Right renal pelvis (tissue), 4 donors: ENCODE data around the gene UBE2D2. TPM values are rescaled to one million over a fixed set of nuclear protein-coding genes. Genes with fewer than 3 reads are reported as not detected.
A peak's percentile ranks its signal among the peaks of the same experiment; 100 is the strongest.
"Not testable (repeated sequence)": the region's sequence is repeated elsewhere in the genome, so short reads cannot be mapped to it uniquely, and the experiment has no call there.

ENCODE experiments used
- DNase-seq, 4 donors: peaks; one replicate each; pipeline ENCODE4 v3.0.0-alpha.2; 2013; ENCODE audit warnings: low read depth in 4 of 4, low spot score in 3 of 4, missing footprints in 1 of 4
- polyA plus RNA-seq, 4 donors: library from polyadenylated mRNA; unstranded; fragments of 120-200 nt; gene quantifications; one replicate each; pipeline ENCODE4 v1.2.1, GENCODE V29; 2013; ENCODE audit not compliant: insufficient read length in 4 of 4

The UBE2D2 gene
- polyA plus RNA-seq, 4 donors: 153 to 209 (median 197) TPM

GRCh38 chr5:139546593-139546992, 14.5 kb upstream of the UBE2D2 start:
- not testable (repeated sequence) for DNase-seq

- DNase-seq: no peak
Measured at GRCh38 chr5:139549162-139549894, 11.8 kb upstream of the UBE2D2 start.

- not testable (repeated sequence) for DNase-seq
Measured at GRCh38 chr5:139550051-139550872, 10.9 kb upstream of the UBE2D2 start.

- DNase-seq: no peak
Measured at GRCh38 chr5:139551191-139551889, 9.8 kb upstream of the UBE2D2 start.

- DNase-seq: no peak
Measured at GRCh38 chr5:139552893-139553575, 8.1 kb upstream of the UBE2D2 start.

- no peak for DNase-seq
Measured at GRCh38 chr5:139554264-139554663, 6.9 kb upstream of the UBE2D2 start.

GRCh38 chr5:139557811-139558210, 3.3 kb upstream of the UBE2D2 start:
- no peak for DNase-seq

GRCh38 chr5:139561655-139562451, 714 bp downstream of the UBE2D2 start:
- DNase-seq: peak in 2 of 4 donors; percentile 28 to 59

- no peak for DNase-seq
Measured at GRCh38 chr5:139562847-139563246, 1.7 kb downstream of the UBE2D2 start.

- no peak for DNase-seq
Measured at GRCh38 chr5:139565411-139566305, 4.5 kb downstream of the UBE2D2 start.

GRCh38 chr5:139566611-139567010, 5.5 kb downstream of the UBE2D2 start:
- DNase-seq: no peak

- DNase-seq: no peak
Measured at GRCh38 chr5:139569270-139569955, 8.3 kb downstream of the UBE2D2 start.

GRCh38 chr5:139571543-139571942, 10.4 kb downstream of the UBE2D2 start:
- DNase-seq: no peak

- no peak for DNase-seq
Measured at GRCh38 chr5:139571966-139572365, 10.8 kb downstream of the UBE2D2 start.

GRCh38 chr5:139574641-139575312, 13.6 kb downstream of the UBE2D2 start:
- DNase-seq: no peak

GRCh38 chr5:139575313-139575646, 14.1 kb downstream of the UBE2D2 start:
- no peak for DNase-seq

- DNase-seq: no peak
Measured at GRCh38 chr5:139575751-139576150, 14.6 kb downstream of the UBE2D2 start.
